ENCODE measurements around the gene DDX31.

Gene DDX31

GRCh38 chr9:132588501-132589147 lies 81.2 kb downstream of the DDX31 start:
- TF ChIP-seq, protein P1, sequence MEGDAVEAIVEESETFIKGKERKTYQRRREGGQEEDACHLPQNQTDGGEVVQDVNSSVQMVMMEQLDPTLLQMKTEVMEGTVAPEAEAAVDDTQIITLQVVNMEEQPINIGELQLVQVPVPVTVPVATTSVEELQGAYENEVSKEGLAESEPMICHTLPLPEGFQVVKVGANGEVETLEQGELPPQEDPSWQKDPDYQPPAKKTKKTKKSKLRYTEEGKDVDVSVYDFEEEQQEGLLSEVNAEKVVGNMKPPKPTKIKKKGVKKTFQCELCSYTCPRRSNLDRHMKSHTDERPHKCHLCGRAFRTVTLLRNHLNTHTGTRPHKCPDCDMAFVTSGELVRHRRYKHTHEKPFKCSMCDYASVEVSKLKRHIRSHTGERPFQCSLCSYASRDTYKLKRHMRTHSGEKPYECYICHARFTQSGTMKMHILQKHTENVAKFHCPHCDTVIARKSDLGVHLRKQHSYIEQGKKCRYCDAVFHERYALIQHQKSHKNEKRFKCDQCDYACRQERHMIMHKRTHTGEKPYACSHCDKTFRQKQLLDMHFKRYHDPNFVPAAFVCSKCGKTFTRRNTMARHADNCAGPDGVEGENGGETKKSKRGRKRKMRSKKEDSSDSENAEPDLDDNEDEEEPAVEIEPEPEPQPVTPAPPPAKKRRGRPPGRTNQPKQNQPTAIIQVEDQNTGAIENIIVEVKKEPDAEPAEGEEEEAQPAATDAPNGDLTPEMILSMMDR (IDR thresholded peaks at IDR 0.05; ENCODE audit: borderline replicate concordance, control extremely low read depth, extremely low read depth, insufficient read depth, missing control alignments), result no peak
- in situ Hi-C loops (cut with MboI; ENCODE audit: low sequenced_read_pairs, unreplicated experiment), result no loop called here
- no peak for DNase-seq (ENCODE audit: low spot score)

- TF ChIP-seq, protein P1 (IDR thresholded peaks at IDR 0.05; ENCODE audit: borderline replicate concordance, control extremely low read depth, extremely low read depth, insufficient read depth, missing control alignments), result no peak
- in situ Hi-C loops (cut with MboI; ENCODE audit: low sequenced_read_pairs, unreplicated experiment), result no loop called here
- no peak for DNase-seq (ENCODE audit: low spot score)
These were observed 81.7 kb downstream of the DDX31 start for GRCh38 chr9:132588098-132588497.

DNA sequence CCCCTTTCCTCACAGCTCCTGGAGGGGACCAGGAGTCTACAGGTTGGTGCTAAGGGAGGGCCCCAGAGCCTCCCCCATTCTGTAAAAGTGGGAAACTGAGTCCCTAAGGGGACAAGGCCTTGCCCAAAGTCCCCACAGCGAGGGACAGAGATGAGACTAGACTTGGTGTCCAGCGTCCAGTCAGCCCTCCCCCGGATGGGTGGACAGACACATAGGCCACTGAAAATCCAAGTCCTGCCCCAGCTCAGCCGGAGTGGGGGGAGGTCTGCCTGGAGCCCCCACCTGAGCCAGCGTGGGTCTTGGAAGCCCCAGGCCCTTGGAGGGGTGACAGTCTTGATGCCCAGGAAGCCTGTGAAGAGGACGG lies 82.2 kb downstream of the DDX31 start:
- in situ Hi-C loops (cut with MboI; ENCODE audit: low sequenced_read_pairs, unreplicated experiment), result no loop called here
- TF ChIP-seq, protein P1 (IDR thresholded peaks at IDR 0.05; ENCODE audit: borderline replicate concordance, control extremely low read depth, extremely low read depth, insufficient read depth, missing control alignments), result no peak
- DNase-seq (ENCODE audit: low spot score), result peak; percentile 29

GRCh38 chr9:132586830-132587591 lies 82.8 kb downstream of the DDX31 start:
- DNase-seq (ENCODE audit: low spot score), result peak; percentile 44
- TF ChIP-seq, protein P1 (IDR thresholded peaks at IDR 0.05; ENCODE audit: borderline replicate concordance, control extremely low read depth, extremely low read depth, insufficient read depth, missing control alignments), result no peak
- in situ Hi-C loops (cut with MboI; ENCODE audit: low sequenced_read_pairs, unreplicated experiment), result no loop called here

DNA sequence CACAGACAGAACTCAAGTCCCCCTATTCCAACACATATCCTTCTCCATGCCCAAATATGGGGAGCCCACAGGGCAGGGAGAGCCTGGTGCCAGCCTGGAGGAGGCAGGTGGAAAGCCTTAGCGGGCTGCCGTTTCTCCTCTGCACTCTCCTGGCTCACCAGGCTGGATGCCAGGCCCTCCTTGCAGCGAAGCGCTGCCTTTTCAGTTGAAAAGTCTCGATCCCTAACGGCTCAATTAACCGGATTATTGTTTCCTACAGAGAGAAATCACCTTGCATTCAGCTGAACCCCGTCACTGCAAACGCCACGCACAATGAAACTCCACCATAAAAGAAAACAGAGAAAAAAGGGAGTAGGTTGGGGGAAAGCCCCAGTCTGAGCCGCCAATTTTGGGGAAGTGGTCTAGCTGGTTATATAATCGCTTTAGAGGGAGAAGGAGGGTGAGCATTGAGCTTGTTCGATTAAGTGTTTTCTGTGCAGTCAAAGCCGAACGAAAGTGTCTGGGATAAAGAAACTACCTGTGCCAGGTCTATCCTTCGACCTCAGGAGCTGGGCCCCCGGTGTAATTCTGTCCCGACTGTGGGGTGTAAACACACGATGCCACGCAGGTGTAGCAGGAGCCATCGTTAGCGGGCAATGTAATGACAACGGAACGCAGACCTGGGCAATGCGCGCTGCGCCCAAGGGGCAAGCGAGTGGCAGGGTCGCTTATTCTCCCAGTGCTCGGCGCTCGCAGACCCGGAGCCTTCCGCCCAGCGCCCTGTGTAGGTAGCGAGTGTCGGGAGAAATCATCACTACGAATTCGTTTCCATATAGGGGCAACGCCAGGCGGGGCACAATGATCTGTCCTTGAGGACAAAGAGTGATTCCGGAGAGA lies 83.6 kb downstream of the DDX31 start:
- in situ Hi-C loops (cut with MboI; ENCODE audit: low sequenced_read_pairs, unreplicated experiment), result no loop called here
- TF ChIP-seq, protein P1 (IDR thresholded peaks at IDR 0.05; ENCODE audit: borderline replicate concordance, control extremely low read depth, extremely low read depth, insufficient read depth, missing control alignments), result no peak
- DNase-seq (ENCODE audit: low spot score), result peak; percentile 44
